CD4-positive, alpha-beta T cell treated with Interleukin-2 at 100 ng/mL for 4 hours (primary cell): ENCODE measurements around the gene ZNF185.

Experiments used
- DNase-seq: peaks from one replicate; pipeline ENCODE4 v3.0.0-alpha.2; 2020; ENCODE audit warnings: low spot score

Gene ZNF185

DNA sequence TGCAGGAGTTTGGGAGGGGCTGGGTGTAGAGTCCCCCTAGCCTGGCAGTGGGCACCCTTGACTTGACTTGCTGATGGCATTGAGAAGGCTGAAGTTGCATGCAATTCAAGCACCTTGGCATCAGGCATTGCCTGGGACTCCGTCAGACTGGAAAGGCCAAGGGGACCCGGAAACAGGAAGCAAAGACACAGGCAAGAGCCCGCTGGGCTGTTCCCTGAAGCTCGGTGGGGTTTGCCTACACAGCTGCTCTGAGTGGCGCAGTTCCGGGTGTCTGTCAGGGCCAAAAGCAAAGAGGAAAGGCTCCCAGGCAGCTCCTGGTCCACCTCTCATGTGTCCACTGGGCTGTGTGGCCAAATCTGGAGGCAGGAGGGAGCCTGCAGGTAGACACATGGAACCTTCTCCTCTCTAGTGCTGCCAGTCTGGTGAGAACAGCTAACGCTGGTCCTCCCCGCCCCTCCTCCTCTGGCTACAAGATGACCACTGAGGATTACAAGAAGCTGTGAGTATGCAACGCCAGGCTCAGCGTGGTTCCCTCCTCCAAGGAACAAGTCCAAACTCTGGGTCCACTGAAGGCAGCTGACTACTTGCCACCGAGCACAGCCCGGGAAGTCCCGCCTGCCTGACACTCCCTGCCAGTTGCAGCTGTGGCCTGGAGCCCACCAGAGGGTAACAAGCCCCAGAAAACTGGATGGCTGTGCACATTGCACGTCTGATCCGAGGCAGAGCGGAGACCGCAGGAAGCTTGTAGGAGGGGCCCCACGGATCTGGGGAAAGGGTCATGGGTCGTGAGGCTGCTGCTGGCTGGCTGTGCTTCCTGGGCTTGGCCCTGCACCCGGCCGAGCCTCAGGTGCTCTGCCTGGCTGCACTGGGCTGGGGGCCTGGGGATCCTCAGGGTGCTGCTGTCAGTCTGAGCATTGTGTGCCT is 20.1 kb downstream of the ZNF185 start:
- no peak for DNase-seq

DNA sequence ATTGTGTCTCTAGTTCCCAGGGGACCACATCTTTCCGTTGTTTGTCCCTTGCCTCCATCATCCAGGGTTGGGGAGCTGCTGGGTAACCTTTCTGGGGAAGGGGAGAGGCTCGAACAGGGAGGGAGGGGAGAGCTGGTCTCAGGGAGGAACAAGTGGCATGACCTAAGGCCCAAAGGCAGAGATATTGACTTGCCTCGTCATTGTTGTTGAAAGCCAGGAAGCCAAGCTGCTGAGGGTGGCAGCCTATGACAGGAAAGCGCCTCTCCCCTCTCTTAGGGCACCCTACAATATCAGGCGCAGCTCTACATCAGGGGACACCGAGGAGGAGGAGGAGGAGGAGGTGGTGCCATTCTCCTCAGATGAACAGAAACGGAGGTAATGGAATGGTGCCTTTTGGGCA is 20.8 kb downstream of the ZNF185 start:
- DNase-seq: no peak

DNA sequence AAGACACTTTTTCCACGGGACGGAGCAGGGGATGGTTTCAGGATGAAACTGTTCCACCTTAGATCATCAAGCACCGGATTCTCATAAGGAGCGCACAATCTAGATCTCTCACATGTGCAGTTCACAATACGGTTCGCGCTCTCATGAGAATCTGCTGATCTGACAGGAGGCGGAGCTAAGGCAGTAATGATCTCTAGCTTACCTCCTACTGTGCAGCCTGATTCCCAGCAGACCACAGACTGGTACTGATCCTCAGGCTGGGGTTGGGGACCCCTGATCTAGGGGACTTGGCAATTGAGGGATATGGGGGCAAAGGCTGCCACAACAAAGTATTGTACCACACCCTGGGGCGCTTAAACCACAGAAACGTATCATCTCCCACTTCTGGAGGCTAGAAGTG is 25.7 kb downstream of the ZNF185 start:
- DNase-seq: no peak

DNA sequence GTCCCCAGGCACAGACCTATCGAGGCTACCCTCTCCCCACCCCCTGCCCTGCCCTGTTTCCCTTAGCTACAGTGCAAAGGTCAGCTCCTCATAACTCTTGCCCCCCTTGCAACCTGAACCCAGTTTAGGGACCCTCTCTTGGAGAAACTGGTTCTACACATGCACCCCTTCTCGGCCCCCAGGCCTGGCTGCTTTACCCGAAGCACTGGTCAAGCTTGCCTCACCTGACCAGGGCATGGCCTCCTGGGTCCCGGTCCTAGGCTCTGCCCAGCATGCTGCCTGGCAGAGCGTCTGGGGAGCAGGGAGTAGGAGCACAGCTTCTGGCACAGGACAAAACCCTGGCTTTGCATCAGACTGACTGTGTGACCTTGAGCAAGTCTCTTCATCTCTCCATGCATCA is 28.0 kb downstream of the ZNF185 start:
- no peak for DNase-seq

DNA sequence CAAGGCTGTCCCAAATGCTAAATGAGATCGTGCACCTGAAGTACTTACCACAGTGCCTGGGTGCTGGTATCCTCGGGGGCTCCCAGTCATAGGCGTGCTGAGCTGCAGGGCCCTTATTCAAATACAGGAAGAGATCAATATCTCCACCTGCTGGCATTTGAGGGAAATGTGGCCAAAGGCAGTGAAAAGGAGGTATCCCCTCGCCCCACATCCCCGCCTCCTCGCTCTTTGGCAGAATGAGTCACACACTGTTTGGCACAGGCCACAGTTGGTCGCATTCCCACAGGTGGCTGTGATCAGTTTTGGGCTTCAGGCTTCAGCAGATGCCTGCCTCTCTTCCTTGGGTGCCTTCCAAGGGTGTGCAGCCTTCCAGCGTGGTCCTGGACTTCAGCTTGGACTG is 28.4 kb downstream of the ZNF185 start:
- peak; percentile 54 for DNase-seq

DNA sequence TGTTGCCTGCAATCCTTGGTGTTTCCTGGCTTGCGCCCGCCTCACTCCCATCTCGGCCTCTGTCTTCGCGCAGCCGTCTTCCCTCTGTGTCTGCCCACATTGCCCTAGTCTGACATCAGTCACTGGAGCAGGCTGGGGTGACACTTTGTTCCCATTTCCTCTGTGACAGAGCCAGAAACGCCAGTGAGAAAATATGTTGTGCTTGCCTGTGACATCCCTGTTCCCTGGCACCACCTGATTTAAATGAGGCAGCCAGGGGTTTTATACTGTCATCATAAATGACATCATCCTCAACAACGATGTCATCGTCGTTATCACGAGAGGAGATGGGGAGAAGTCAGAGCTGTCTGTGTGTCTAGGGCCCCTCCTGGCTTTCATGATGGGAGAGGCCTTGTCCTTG is 29.1 kb downstream of the ZNF185 start:
- no peak for DNase-seq

DNA sequence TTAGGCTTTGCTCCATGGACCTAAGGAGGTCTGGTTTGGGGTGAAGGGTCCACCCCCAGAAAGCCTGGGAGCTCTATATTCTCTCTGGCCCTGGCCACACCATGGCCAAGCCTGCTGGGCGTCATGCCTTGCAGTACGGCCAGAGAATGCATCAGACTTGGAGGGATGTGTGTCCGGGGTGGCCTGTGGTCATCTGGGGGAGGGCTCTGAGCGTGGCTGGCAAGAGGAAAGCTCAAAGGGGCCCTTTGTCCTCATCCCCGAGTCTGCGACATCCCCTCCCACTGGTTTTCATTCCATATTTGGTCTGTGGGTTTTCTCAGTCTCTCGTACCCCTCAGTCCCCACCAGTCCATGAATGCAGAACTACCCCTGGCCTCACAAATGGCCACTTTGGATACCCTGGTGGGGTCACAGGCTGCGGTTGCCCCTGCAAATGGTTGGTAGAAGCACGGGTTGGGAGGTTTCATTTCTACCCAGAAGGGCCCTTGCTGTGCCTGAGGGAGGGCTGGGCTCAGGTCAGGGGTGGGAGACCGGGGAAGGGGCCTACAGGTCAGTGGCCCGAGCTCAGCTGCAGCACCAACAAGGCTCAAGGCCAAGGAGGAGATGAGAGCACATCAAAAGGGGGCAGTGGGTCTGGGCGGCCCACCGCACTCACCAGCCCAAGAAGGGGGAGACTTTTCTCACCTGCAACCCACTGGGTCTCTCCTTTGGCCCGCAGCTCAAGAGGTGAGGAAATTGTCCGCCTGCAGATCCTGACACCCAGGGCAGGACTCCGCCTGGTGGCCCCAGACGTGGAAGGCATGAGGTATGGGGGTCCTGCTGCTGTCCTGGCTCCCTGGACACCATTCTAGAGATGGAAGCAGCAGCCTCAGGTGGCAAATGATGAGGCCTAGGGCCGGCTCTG is 30.2 kb downstream of the ZNF185 start:
- DNase-seq: no peak

DNA sequence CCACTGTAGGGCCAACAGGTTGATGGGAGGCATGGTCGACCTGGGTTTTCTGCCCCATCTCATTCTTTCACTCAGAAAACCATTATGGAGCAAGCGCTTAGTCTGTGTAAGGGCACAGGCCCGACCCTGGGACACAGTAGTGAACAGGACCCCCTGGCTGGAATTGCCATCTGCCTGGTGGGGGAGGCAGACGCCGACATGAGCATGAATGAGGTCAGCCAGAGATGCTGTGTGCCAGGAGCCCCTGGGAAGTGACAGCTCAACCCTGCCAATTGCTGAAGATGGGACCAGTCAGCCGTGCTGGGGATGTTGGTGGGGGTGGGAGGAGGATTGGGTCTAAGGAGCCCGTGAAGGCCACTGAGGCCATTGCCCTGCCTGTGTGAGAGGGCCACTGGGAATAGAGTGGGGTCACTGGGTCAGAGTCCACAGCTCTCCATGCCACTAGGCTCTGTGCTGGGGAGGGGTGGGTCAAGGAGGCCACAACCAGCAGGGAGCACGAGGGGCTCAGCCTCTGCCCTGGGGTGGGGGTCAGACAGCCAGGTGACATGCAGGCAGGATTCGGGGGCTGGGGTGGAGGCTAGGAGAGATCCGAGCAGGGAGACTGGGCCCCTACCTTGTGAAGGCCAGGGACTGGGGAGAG is 31.0 kb downstream of the ZNF185 start:
- no peak for DNase-seq

DNA sequence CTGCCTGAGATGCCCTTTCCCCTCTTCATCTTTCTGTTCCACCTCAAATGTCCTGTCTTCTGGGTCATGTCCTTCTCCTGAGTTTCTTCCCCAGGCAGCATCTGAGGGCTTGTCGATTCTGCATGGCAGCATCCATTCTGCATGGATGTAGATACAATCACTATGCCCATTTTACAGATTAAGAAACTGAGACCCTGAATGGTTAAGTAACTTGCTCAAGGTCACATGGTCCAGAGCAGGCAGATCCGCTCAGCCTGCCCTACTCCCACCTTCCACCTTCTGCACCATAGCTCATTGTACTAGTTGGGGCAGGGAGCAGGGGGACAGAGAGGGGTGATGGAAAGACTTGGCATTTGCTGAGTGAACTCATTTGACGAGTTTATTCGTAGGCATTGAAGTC is 32.0 kb downstream of the ZNF185 start:
- DNase-seq: no peak

DNA sequence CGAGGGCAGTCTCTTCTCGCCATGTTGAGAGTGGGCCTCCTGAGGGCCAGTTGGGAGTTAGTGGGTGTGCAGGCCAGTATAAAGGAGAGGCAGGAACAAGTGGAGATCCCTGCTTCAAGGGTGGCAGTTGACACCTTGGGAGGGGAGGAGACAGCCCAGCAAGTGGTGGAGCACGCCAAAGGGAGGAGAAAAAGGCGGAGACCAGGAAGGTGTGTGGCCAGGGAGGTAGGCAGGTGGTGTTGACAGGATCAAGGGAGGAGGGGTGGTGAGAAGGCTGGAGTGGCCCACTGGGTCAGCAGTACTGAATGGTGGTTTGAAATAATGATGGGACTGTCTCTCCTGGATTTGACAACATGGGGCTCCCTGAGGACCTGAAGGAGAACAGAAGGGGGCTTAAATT is 32.6 kb downstream of the ZNF185 start:
- DNase-seq: no peak

DNA sequence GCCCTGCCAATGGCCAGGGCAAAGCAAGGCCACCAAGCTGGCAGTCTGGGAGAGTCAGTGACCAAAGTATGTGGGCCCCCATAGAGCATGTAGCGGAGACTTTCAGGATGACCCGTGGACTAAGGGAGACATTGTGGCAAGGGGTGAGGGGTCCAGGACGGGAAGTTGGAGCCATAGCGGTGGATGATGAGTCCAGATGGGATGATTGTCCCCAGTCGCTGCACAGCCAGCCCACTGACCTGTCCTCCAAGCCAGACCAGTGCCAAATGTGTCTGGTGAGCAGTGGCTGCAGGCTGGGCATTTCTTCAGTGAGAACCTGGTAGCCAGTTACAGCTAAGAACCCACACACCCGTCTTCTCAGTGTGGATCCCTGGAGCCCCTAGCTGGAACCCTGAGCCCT is 34.3 kb downstream of the ZNF185 start:
- no peak for DNase-seq

DNA sequence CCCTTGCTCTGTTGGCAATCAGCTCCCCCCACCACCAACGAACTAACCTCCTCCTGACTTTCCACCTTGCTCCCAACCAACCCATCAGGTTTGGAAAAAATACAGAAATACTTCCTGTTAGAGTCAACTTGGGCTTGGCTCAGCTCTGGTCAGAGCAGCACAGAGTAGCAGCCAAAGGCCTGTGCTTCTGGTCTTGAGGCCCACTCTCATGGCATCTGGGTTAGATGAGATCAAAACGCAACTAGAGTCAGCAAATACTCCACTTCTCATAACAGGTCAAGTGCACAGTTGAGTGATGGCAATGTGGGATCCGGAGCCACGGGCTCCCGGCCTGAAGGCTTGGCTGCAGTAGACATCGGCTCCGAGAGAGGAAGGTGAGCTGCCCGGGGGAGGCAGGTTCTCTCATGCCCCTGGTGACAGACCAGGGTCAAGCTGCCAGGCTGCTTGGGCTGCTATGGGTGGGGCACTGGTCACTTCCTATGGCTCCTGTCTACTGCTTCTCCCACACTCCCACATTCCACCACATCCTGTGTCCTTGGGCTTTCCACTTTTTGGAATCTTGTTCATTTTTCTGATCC is 34.8 kb downstream of the ZNF185 start:
- no peak for DNase-seq

DNA sequence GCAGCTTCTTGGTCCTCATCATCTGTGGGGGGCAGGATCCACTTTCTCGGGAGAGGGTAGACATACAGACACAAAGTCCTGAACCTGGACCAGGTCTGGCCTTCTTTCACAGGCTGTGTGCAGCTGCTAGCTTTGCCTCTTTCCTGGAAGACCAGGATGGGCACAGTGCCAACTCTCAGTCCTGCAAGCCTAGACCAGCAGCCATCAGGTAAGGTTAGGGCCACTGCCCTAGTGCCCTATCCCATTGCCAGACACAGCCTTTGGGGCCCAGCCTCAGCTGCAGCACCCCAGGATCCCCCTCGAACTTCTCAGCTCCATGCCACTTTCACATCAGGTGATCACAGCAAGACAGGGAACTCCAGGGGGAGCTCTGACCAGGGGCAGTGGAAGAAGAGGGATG is 38.4 kb downstream of the ZNF185 start:
- no peak for DNase-seq

DNA sequence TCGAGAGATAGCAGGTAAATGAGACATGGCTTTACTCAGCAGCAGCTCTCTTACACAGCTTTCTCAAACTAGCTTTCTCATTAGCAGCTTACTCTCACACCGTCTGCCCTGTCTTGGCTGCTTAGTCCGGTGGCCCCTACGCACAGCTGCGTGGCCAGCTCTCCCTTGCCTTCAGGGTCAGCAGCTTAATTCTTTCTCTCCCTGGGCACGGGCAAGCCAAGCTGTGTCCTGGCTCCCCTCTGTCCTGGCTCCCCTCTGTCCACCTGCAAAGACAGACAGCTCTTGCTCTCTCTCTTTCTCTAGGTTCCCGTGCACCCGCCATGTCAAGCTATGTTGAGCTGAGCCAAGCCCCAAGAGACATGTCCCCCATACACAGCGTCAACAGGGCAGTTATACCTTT is 39.4 kb downstream of the ZNF185 start:
- no peak for DNase-seq

DNA sequence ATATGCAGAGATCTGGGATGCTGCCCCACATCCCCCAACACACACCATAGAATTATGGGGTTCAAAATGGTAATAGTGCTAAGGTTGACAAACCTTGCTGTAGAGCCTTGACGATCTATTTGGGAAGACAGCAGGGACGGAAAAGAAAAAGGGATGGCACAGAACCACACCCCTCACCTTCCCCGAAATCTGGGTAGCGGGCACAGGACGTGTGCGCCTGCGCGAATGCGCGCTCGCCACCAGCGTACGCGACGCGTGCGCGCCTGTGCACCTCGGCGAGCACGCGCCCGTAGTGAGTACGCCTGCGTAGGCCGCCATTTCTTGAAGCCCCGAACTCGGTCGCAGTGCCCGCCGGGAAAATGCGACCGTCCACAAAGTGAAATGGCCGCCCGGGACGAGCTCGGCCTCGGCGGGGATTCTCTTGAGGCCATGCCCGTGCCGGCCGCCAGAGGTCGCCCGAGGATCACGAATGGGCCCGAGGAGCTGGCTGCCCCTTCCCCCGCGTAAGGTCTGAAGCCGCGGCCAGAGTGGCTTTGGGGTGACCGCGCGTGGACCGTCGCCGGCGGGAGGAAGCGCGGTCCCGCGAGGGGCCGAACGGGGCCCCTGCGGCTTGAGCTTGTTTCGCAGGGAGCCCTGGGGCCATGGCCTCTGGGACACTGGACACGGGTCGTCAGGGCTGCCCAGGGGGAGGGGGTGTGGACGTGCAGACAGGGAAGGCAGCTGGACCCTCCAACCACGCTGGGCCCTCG is 43.6 kb downstream of the ZNF185 start:
- DNase-seq: peak; percentile 92

DNA sequence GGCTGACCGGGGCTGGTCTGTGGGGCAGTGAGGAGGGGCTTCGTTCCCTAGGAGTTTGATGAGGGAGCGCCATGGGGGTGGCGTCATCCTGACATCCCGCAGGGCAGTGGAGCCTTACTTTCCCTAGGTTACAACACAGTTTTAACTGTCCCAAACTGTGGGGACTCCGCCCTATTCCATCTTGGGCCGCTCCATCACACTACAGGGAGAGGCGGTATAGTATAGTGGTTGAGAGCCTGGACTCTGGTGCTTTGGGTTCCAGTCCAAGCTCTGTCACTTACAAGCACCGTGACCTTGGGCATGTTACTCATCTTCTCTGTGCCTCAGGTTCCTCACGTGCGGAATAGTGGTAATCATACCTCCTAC is 44.2 kb downstream of the ZNF185 start:
- no peak for DNase-seq

DNA sequence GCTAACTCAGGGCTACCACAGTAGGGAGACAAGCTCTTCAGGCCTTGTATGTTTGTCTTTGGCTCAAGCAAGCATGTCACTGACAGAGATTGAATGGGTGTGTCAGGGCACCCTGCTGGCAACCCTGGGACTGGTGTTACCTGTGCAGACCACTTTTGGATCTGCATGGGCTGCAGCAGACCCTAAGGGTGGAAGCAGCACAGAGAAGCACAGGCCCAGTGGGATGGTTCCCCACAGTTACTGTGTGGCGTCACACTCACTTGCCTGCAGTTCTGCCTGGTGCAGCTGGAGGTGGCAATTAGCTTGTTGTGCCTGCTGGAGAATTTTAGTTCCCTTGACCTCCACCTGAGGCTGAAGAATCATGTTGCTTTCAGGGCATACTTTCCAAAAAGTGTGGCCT is 46.0 kb downstream of the ZNF185 start:
- DNase-seq: no peak

DNA sequence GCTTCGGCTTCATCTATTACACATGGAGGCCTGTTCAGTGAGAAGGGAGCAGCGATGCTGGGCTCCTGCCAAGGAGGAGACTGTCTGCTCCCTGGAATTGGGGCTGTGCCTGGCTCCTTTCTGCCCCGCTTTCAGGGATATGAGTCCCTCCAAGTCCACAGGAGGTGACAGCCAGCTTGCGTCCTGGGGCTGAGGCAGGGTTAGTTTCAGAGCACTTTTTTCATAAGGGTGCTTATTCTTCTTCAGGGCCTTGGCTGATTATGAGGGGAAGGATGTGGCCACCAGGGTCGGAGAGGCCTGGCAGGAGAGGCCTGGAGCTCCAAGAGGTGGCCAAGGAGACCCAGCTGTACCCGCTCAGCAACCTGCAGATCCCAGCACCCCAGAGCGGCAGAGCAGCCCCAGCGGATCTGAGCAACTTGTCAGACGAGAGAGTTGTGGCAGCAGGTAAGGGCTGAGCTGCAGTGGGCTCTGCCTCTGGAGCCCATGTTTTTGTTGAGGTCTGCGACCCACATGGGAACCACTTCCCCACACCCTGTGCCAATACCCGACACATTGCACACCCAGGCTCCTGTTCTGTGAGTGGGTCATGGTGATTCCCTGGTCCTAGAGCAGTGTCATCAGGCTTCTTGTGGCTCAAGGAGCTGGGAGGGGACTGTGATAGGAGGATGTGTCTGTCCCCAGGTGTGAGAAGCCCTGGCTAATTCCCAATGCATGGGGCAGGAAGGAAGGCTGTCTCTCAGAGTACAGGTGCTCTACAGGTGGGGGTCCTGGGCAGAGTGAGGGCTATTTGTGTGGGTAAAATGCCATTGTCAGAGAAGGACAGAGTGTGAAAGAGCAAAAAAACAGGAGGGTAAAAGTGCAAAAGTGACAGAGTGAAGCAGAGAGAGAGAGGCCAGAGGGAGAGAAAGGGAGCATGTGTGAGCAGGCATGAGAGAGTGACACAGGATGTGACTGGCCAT is 47.4 kb downstream of the ZNF185 start:
- DNase-seq: no peak

DNA sequence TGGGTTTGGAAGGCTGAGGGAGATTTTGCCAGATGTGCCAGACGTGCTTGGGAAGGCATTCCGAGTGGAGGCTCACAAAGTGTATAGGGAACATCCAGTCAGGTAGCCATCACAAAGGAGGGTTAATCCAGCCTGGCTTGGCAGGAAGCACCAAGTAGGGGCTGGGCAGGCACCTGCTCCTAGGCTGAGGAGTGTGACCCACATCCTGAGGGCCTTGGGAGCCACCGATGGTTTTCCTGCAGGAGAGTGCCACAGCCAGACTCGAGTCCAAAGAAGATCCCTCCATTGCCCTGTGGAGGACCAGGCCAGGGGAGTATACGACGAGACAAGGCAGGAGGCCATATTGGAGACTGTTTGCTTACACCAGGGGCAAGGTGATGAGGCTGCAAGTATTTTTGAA is 48.8 kb downstream of the ZNF185 start:
- DNase-seq: no peak
